ENCODE results near the gene IL6ST.

- no peak for TF ChIP-seq CTCF (IDR thresholded peaks at IDR 0.05)
- no peak for TF ChIP-seq POLR2A (IDR thresholded peaks at IDR 0.05)
Observed at GRCh38 chr5:55908804-55909203, 86.0 kb downstream of the IL6ST start.
